ENCODE measurements around the gene NRG4.

- TF ChIP-seq CTCF (conservative IDR thresholded peaks at IDR 0.05; ENCODE audit: low read length) (no peak), EZH2phosphoT487 (IDR thresholded peaks at IDR 0.05; ENCODE audit: borderline replicate concordance) (no peak)
These were observed 49.5 kb upstream of the NRG4 start for GRCh38 chr15:76061700-76062099.
